Neural progenitor cell (in vitro differentiated cells): ENCODE measurements around the gene GIGYF2. TPM values are rescaled to one million over a fixed set of nuclear protein-coding genes. Genes with fewer than 3 reads are reported as not detected.
A peak's percentile ranks its signal among the peaks of the same experiment; 100 is the strongest.

Source experiments
- DNase-seq: peaks from one replicate; pipeline ENCODE4 v3.0.0-alpha.2; 2016; ENCODE audit warnings: low spot score
- H2AFZ ChIP-seq: fragments of 200-600 bp; sonication (generic); replicated peaks from 2 replicates; pipeline ENCODE4 v1.6.1; 2016; ENCODE audit warnings: antibody characterized with exemption
- H3F3A ChIP-seq: fragments of 200-600 bp; sonication (generic); 2 replicates; pipeline ENCODE4 v1.6.1; 2016; ENCODE audit warnings: antibody characterized with exemption, low read depth
- H3K27ac ChIP-seq: fragments of 200-600 bp; sonication (generic); 2 replicates; pipeline ENCODE4 v1.5.1; 2016; ENCODE audit warnings: mild to moderate bottlenecking
- H3K27me3 ChIP-seq: fragments of 200-600 bp; sonication (generic); 2 replicates; pipeline ENCODE4 v1.6.1; 2016; ENCODE audit warnings: mild to moderate bottlenecking, moderate library complexity
- H3K36me3 ChIP-seq: fragments of 200-600 bp; sonication (generic); 2 replicates; pipeline ENCODE4 v1.5.1; 2016
- H3K4me1 ChIP-seq: fragments of 200-600 bp; sonication (generic); 2 replicates; pipeline ENCODE4 v1.6.1; 2016; ENCODE audit warnings: mixed run types
- H3K4me2 ChIP-seq: fragments of 200-600 bp; sonication (generic); 2 replicates; pipeline ENCODE4 v1.6.1; 2016
- H3K4me3 ChIP-seq: fragments of 200-600 bp; sonication (generic); 2 replicates; pipeline ENCODE4 v1.5.1; 2016
- H3K79me2 ChIP-seq: fragments of 200-600 bp; sonication (generic); 2 replicates; pipeline ENCODE4 v1.6.1; 2016; ENCODE audit warnings: low read depth
- H3K9ac ChIP-seq: fragments of 200-600 bp; sonication (generic); 2 replicates; pipeline ENCODE4 v1.6.1; 2016
- H3K9me3 ChIP-seq: fragments of 200-600 bp; sonication (generic); 2 replicates; pipeline ENCODE4 v1.5.1; 2016; ENCODE audit warnings: low read depth
- H4K20me1 ChIP-seq: fragments of 200-600 bp; sonication (generic); 2 replicates; pipeline ENCODE4 v1.6.1; 2016; ENCODE audit warnings: low read depth
- H3K27ac Mint-ChIP-seq: 3 replicates; pipeline ENCODE4 v1.8.0; 2021; ENCODE audit warnings: mixed read lengths
- H3K27me3 Mint-ChIP-seq: 2 replicates; pipeline ENCODE4 v1.8.0; 2022; ENCODE audit warnings: low read depth, mild to moderate bottlenecking, inconsistent platforms, moderate library complexity, mixed read lengths; ENCODE audit not compliant: insufficient read depth
- H3K36me3 Mint-ChIP-seq: 3 replicates; pipeline ENCODE4 v1.8.0; 2021; ENCODE audit warnings: mixed read lengths
- H3K4me1 Mint-ChIP-seq: 3 replicates; pipeline ENCODE4 v1.8.0; 2021; ENCODE audit warnings: mixed read lengths
- H3K4me3 Mint-ChIP-seq: 3 replicates; pipeline ENCODE4 v1.8.0; 2021; ENCODE audit warnings: mild to moderate bottlenecking, moderate library complexity, mixed read lengths
- H3K9me3 Mint-ChIP-seq: 3 replicates; pipeline ENCODE4 v1.8.0; 2020; ENCODE audit warnings: mixed read lengths
- EZH2 ChIP-seq: fragments of 200-600 bp; sonication (generic); IDR thresholded peaks from 2 replicates; pipeline ENCODE4 v1.6.1; 2017; ENCODE audit warnings: antibody characterized with exemption, mild to moderate bottlenecking, moderate library complexity
- EZH2phosphoT487 ChIP-seq: fragments of 200-600 bp; sonication (generic); IDR thresholded peaks from 2 replicates; pipeline ENCODE4 v1.6.1; 2017; ENCODE audit warnings: antibody characterized with exemption
- total RNA-seq: library from RNA; depleted of rRNA; stranded (reverse); fragments of >200 nt; gene quantifications from 2 replicates; pipeline ENCODE4 v1.2.3, GENCODE V29; 2015; ENCODE audit warnings: low replicate concordance
- TF ChIP-seq, protein P1 (sequence below): fragments of 200-600 bp; sonication (generic); IDR thresholded peaks from 2 replicates; pipeline ENCODE4 v1.5.1; 2017; ENCODE audit warnings: antibody characterized with exemption, mild to moderate bottlenecking

GIGYF2 gene
- total RNA-seq, 1 donor from 2014 or later = 76.3 TPM

DNA sequence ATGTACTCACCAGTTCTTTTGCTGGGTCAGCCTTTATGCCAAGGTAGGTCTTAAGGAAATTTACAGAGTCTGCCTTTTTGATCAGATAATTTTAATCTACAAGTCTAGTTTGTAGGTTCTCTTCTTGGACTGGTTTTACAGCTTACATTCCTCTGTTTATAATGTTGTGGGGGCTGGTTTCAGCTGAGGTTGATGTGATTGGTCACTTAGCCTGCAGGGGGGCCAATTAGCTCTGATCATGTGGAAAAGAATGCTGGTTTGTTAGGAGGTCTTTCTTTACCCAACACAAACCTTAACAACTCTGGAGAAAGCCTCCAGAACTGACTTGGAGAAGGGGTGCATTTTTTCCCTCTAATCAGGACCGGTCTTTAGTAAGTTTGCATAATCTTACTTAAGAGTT lies 79.3 kb downstream of the GIGYF2 start, which contains the start of gene KCNJ13:
Gene KCNJ13, minus strand, starts transcription at position 131 of the 400 bp plus-strand sequence. CDS start 5,203 bp downstream, outside the sequence.
- peak within 1 kb of the TSS; percentile 96 for H3K4me2 ChIP-seq
- Mint-ChIP-seq H3K27me3 (no peaks in the 10 kb centered on the region), H3K36me3 (peaks cover 6% of the 10 kb centered on the region), H3K4me1 (peaks cover 17% of the 10 kb centered on the region), H3K4me3 (peak within 1 kb of the TSS; percentile 65), H3K9me3 (no peaks in the 10 kb centered on the region), H3K27ac (peak within 1 kb of the TSS; percentile 78)
- H3K79me2 ChIP-seq = peaks cover 44% of the 10 kb centered on the region
- H3K9me3 ChIP-seq = no peaks in the 10 kb centered on the region
- H3K36me3 ChIP-seq = no peaks in the 10 kb centered on the region
- TF ChIP-seq, protein P1, sequence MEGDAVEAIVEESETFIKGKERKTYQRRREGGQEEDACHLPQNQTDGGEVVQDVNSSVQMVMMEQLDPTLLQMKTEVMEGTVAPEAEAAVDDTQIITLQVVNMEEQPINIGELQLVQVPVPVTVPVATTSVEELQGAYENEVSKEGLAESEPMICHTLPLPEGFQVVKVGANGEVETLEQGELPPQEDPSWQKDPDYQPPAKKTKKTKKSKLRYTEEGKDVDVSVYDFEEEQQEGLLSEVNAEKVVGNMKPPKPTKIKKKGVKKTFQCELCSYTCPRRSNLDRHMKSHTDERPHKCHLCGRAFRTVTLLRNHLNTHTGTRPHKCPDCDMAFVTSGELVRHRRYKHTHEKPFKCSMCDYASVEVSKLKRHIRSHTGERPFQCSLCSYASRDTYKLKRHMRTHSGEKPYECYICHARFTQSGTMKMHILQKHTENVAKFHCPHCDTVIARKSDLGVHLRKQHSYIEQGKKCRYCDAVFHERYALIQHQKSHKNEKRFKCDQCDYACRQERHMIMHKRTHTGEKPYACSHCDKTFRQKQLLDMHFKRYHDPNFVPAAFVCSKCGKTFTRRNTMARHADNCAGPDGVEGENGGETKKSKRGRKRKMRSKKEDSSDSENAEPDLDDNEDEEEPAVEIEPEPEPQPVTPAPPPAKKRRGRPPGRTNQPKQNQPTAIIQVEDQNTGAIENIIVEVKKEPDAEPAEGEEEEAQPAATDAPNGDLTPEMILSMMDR = no peak
- no peak for TF ChIP-seq EZH2
- TF ChIP-seq EZH2phosphoT487 = no peak
- peak within 1 kb of the TSS; percentile 89 for H3K27ac ChIP-seq
- no peaks in the 10 kb centered on the region for H3K27me3 ChIP-seq
- H3F3A ChIP-seq = peaks cover 24% of the 10 kb centered on the region
- H3K4me1 ChIP-seq = peaks cover 41% of the 10 kb centered on the region
- H3K4me3 ChIP-seq = peak within 1 kb of the TSS; percentile 66
- no peaks in the 10 kb centered on the region for H4K20me1 ChIP-seq
- H3K9ac ChIP-seq = peak within 1 kb of the TSS; percentile 1
- DNase-seq = peak; percentile 90
- no peak within 1 kb of the TSS for H2AFZ ChIP-seq

DNA sequence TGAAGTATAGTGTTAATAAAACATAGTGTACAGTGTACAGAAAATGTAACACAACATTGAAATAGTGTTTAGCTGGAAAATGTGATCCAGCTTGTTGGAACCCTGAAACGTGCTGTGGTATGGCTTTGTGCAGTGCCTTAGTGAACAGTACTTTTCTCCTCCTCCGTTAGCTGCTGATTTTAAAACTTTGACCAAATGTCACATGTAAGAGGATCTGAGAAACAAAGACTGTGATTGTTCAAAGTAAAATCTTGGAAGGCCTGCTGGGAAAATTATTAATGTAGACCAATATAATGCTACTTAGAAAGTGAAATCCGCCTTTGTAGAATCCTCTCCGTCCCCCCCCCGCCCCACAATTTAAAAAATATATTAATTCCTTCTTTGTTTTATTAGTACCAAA lies 80.1 kb downstream of the GIGYF2 start:
- H3K4me2 ChIP-seq = peak overlapping the region; percentile 96
- H3K27me3 ChIP-seq = no peaks in the 10 kb centered on the region
- peak overlapping the region; percentile 81 for H3K27ac ChIP-seq
- peak overlapping the region; percentile 66 for H3K4me3 ChIP-seq
- H3K4me1 Mint-ChIP-seq = peaks cover 17% of the 10 kb centered on the region
- H3K27ac Mint-ChIP-seq = no peak overlapping the region
- no peak for DNase-seq
- no peaks in the 10 kb centered on the region for H3K36me3 ChIP-seq
- H4K20me1 ChIP-seq = no peaks in the 10 kb centered on the region
- H3K9me3 Mint-ChIP-seq = no peaks in the 10 kb centered on the region
- H2AFZ ChIP-seq = no peak overlapping the region
- no peak for TF ChIP-seq EZH2
- H3K9me3 ChIP-seq = no peaks in the 10 kb centered on the region
- H3K9ac ChIP-seq = no peak overlapping the region
- H3K36me3 Mint-ChIP-seq = peaks cover 5% of the 10 kb centered on the region
- H3K27me3 Mint-ChIP-seq = no peaks in the 10 kb centered on the region
- no peak overlapping the region for H3K4me3 Mint-ChIP-seq
- peaks cover 24% of the 10 kb centered on the region for H3F3A ChIP-seq
- H3K4me1 ChIP-seq = peaks cover 41% of the 10 kb centered on the region
- peaks cover 44% of the 10 kb centered on the region for H3K79me2 ChIP-seq

DNA sequence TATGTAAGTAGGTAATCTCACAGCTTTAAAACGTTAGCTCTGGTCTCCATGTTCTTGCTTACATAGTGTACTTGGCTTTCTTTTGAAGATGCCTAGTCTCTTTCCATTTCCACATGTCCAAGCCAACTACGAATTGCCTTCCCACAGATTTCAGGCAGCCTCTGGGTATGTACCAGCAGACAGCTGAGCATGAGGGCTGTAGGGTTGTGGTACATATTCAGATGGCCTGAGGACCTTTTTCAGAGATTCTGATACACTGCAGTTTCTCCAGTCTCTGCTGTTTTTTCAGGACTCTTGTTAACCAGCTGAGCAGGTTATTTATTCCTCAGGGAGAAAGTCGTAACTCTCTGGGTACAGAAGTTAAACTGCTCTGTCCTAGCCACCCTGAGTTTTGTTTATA lies 82.3 kb downstream of the GIGYF2 start:
- no peak overlapping the region for H3K4me2 ChIP-seq
- H2AFZ ChIP-seq = no peak overlapping the region
- H3K36me3 ChIP-seq = no peaks in the 10 kb centered on the region
- Mint-ChIP-seq H3K4me1 (peaks cover 17% of the 10 kb centered on the region), H3K9me3 (no peaks in the 10 kb centered on the region), H3K27ac (no peak overlapping the region), H3K4me3 (no peak overlapping the region), H3K36me3 (peaks cover 3% of the 10 kb centered on the region), H3K27me3 (no peaks in the 10 kb centered on the region)
- H3K4me1 ChIP-seq = peaks cover 39% of the 10 kb centered on the region
- no peak for DNase-seq
- peaks cover 21% of the 10 kb centered on the region for H3F3A ChIP-seq
- TF ChIP-seq EZH2 (no peak), EZH2phosphoT487 (no peak)
- TF ChIP-seq, protein P1 = no peak
- H3K9ac ChIP-seq = no peak overlapping the region
- H3K9me3 ChIP-seq = no peaks in the 10 kb centered on the region
- H3K27ac ChIP-seq = no peak overlapping the region
- no peaks in the 10 kb centered on the region for H3K27me3 ChIP-seq
- H4K20me1 ChIP-seq = no peaks in the 10 kb centered on the region
- no peak overlapping the region for H3K4me3 ChIP-seq
- peaks cover 25% of the 10 kb centered on the region for H3K79me2 ChIP-seq

DNA sequence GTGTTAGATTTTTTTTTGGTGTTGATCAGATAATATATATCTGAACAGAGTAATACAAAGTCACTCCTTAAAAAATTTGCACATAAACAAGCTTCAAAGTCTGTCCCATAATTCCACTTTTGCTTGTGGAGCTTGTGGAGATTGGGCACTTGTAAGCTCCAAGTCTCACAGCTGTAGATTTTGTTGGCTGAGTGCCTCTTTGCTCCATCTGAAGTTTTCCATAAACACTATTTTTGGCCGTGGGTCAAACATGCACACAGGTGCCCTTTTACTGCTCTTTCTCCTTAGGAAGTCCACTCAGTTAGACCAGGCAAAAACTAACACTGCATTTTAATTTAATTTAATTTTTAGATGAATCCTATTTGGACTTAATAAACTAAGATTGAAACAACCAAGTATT lies 82.8 kb downstream of the GIGYF2 start:
- no peak overlapping the region for H3K27ac ChIP-seq
- H3K27me3 Mint-ChIP-seq = no peaks in the 10 kb centered on the region
- H3K36me3 ChIP-seq = no peaks in the 10 kb centered on the region
- peaks cover 20% of the 10 kb centered on the region for H3K79me2 ChIP-seq
- no peak for TF ChIP-seq EZH2
- TF ChIP-seq, protein P1 = no peak
- no peak for TF ChIP-seq EZH2phosphoT487
- H3K4me3 ChIP-seq = no peak overlapping the region
- DNase-seq = no peak
- H3K4me1 ChIP-seq = peaks cover 34% of the 10 kb centered on the region
- H3K4me2 ChIP-seq = no peak overlapping the region
- H2AFZ ChIP-seq = no peak overlapping the region
- H3K9me3 Mint-ChIP-seq = no peaks in the 10 kb centered on the region
- no peaks in the 10 kb centered on the region for H3K27me3 ChIP-seq
- no peaks in the 10 kb centered on the region for H4K20me1 ChIP-seq
- no peaks in the 10 kb centered on the region for H3K9me3 ChIP-seq
- no peak overlapping the region for H3K27ac Mint-ChIP-seq
- H3F3A ChIP-seq = peaks cover 21% of the 10 kb centered on the region
- H3K36me3 Mint-ChIP-seq = peaks cover 6% of the 10 kb centered on the region
- no peak overlapping the region for H3K9ac ChIP-seq
- H3K4me1 Mint-ChIP-seq = peaks cover 17% of the 10 kb centered on the region
- H3K4me3 Mint-ChIP-seq = no peak overlapping the region
